ENCODE measurements around the gene ZNF281. TPM values are rescaled to one million over a fixed set of nuclear protein-coding genes. Genes with fewer than 3 reads are reported as not detected.

The ZNF281 gene
- total RNA-seq, 1 donor from 2014 or later = 52.4 TPM

DNA sequence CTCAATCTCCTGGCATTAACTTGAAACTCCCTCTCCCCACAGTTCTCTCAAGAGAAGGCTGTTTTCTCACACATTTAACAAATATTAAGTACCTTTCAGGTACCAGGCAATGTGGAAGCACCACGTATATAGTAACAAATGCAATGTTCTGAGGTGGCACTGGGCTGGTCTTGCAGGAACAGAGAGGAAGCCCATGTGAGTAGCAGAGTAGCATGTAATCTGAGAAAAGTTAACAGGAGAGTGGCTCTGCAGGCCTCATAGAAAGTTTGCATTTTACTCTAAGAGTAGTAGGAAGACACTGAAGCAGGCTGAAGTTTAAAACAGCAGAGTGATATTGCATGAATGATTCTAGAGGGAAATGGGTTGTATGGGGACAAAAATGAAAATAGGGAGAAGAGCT is 21.0 kb downstream of the ZNF281 start:
- DNase-seq = no peak

- no peak for DNase-seq
Observed at GRCh38 chr1:200386416-200386815, 23.4 kb downstream of the ZNF281 start.

- DNase-seq = no peak
Observed at GRCh38 chr1:200384818-200385390, 24.9 kb downstream of the ZNF281 start.

GRCh38 chr1:200381256-200381984 is 28.4 kb downstream of the ZNF281 start:
- DNase-seq = no peak

DNA sequence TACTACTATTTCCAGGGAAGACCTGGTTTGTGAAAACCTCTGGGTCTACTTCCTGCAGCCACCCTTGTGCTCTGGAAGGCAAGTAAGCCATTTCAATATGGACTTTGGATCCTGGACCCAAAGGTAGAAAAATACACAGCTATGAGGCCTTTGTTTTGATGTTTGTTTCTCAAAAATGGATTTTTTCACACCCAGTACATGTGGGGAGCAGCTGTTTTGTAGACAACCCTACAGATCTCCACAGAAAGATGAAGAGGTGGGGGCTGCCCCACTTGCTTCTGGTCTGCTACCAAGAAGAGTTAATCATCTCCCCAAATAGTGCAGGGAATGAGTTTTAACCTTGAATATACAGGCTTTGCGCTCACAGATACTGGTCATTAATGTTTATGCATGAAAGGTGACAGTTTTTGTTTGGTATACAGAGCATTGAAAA is 29.2 kb downstream of the ZNF281 start:
- DNase-seq = no peak

GRCh38 chr1:200379940-200380588 is 29.8 kb downstream of the ZNF281 start:
- no peak for DNase-seq

DNA sequence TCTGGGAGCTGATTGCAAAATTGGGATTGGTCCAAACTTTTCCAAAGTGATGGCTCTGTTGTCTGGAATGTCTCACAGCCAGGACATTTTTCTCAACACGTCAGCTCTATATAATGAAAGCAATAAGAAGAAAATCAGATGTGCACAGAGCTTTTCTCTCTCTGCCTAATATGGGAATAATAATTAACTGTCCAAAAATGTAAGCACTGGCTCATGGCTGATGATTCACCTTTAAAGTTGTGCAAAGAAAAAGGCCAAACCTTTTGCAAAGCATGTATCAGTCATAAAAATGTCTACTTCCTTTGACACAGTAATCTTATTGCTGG is 30.4 kb downstream of the ZNF281 start:
- DNase-seq = no peak

- no peak for DNase-seq
Observed at GRCh38 chr1:200378096-200378495, 31.7 kb downstream of the ZNF281 start.

DNA sequence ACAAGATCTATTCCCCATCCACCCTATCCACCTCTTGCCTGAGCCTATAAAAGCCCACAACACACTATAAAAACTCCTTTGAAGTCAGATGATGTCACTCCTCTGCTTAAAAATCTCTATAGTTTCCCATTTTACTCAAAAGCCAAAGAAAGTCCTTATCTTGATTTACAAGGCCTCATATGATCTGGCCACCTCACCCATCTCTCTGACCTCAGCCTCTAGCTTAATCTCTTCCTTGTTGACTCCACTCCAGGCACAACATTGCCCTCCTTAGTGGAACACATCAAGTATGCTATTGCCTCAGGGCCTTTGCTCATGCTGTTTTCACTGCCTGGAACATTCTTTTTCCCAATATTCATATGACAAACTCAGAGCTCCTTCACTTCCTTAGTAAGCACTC is 33.3 kb downstream of the ZNF281 start:
- DNase-seq = no peak

GRCh38 chr1:200374569-200375295 is 35.1 kb downstream of the ZNF281 start:
- DNase-seq = no peak

DNA sequence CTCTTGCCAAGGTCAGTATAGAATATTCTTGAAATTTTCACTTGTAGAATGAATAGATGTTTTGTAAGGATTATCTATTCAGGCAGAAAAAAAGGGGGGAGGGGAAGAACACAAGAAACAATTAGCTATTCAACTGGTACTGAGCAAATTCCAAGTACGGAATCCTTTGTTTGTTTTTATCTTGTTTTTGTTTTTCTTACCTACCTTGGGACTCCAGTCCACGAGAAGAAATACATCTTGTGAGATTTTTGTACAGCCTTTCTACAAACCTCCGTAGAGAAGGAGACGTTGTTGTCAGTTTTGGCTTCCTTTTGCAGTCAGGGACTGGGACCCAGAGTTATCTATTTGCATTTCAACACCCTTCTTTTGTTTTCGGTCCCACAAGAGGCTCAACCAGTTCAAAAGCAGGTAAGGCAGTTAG is 36.0 kb downstream of the ZNF281 start:
- DNase-seq = no peak

- no peak for DNase-seq
Observed at GRCh38 chr1:200372885-200373181, 37.0 kb downstream of the ZNF281 start.

DNA sequence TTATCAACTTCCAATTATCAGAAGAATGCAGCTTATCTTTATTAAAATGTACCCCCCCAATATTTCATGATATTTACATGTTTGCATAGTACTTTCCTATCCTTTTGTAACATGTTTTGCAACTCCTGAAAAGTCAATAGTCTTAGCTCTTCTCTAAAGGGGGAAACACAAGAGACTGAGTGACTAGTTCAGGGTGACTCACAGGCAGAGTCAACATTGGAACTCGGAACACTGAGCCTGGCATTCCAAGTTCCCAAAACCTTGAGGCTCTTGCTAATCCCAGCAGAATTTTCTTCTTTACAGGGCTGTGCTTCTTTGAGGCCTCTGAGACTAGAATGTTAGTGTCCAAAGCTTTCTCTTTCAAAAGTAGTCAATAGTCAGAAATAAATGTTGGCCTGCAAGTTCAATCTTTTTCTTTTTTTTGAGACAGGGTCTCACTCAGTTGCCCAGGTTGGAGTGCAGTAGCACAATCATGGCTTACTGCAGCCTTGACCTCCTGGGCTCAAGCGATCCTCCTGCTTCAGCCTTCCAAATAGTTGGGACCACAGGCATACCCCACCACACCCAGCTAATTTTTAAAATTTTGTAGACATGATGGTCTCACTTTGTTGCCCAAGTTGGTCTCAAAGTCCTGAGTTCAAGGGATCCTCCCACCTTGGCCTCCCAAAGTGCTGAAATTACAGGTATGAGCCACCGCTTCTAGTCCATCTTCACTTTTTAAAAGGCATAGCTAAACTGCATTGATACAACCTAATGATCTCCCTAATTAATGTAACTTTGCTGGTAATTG is 37.5 kb downstream of the ZNF281 start:
- no peak for DNase-seq

- no peak for DNase-seq
Observed at GRCh38 chr1:200369706-200370105, 40.1 kb downstream of the ZNF281 start.

DNA sequence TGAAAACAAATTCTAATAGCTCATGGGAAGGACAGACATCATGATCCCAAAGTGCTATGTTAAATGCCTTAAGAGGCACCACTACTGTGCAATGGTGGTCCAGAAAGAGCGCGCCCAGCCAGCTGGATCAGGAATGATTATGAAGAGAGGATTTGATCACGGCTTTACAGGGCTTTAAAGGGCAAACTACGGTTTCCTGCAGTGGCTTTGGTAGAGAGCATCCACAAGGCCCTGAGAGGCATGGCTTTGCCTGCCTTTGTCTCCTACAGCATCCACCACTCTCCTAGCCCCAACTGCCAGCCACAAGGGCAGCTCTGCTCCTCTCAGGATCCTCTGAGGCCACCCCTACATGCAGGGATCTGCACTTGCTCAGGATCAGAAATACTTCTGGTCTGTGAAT is 40.7 kb downstream of the ZNF281 start:
- no peak for DNase-seq

DNA sequence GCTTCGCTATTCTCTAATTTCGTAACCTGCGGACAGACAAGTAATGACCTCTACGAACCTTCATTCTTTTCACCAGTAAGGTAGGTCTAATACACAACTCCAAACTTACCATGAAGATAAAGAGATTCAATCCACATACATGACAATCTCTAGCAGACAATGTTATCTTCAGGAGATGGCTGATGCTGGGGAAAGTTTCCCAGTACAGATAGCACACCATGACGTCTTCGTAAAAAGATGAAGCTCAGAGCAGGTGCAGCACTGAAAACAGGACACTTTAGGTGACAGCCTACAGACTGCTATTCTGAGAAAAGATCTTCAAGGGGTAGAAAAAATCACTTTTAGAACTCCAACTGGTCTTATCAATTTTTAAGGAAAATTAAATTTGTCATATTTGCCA is 41.3 kb downstream of the ZNF281 start:
- DNase-seq = no peak

DNA sequence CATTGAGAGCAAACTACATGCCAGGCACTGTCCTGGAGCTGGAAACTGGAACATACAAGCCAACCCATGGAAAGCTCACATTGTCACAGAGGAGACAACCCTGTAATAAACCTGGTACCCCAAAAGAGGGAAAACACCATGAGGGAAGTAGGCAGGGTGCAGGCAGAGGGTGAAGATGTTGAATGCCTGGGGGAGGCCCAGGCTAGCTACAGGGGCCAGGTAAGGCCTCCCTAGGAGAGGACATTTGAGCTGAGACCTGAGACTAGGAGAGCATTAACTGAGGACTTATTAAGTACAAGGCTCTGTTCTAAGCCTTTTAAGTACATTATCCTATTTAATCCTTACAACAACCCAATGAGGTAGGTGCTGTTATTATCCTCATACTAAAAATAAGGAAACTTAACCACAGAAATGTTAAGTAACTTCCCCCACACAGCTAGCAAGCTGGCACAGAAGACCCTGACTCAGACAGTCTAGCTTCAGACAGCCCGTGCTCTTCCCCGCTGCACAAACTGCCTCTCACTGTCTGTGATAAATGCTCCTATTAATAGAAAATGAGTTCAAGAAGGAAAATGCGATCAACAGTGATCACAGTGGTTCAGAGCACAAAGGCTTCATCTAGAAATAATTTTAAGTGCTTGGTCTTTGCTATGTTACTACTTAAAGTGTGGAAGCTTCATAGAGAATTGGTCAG is 41.8 kb downstream of the ZNF281 start:
- no peak for DNase-seq

DNA sequence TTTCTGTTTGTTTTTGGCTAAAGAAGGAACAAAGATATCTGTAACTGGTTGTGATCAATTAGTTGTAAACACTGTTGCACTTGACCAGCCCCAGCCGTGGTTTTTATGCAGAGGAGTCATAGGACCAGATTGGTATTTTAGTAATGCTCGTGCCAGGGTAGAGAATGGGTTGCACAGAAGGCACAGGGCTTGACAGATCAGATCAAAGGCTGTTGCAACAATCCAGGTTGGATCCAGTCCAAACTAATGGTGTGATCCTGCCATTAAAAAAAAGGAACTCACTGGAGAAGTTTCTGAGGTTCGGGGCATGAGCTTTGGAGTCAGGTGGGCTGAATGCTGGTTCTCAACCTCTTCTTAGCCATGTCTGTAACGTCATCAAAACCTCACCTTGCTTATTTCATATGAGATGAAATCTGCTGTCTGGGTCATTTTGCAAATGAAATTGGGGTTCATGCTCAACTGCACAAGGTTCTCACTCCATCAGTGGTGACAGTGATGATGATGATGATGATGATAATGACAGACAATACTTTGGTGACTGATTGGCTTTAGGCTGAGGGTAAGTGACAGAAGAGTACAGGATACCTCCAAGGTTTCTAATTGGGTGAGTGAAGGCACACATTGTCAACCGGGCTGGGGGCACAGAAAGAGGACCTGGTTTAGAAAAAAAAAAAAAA is 43.1 kb downstream of the ZNF281 start:
- DNase-seq = no peak

- DNase-seq = no peak
Observed at GRCh38 chr1:200365897-200366426, 43.9 kb downstream of the ZNF281 start.

GRCh38 chr1:200364831-200365230 is 45.0 kb downstream of the ZNF281 start:
- no peak for DNase-seq

Measured in occipital lobe (tissue), 2 donors.